OCI-M2 (cell line): ENCODE data around the gene WRAP53.

Source experiments
- DNase-seq: peaks from one replicate; lab custom pipeline; 2025; ENCODE audit not compliant: unreplicated experiment; lab: John Stamatoyannopoulos, UW

WRAP53 gene

GRCh38 chr17:7740481-7741001, 52.3 kb downstream of the WRAP53 start:
- no peak for DNase-seq

- no peak for DNase-seq
Measured at GRCh38 chr17:7742729-7743128, 54.5 kb downstream of the WRAP53 start.

DNA sequence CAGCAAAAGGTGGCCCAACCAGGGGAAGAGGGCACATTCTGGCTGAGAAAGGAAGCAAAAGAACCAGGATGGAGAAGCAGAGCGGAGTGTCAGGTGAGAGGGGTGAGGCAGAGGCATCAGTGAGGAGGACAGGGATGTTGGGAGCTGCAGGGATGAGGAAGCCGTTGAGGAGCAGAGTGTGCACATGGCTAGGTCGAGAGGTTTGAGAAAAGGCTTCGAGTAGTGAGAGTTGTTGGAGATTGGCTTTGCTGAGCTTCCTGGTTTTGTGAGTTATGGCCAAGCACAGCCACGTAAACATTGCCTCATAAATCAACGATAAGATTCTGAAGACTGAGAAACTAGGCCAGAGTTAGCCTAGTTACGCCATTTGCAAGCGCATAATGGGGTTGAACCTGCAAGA, 56.1 kb downstream of the WRAP53 start:
- no peak for DNase-seq

- no peak for DNase-seq
Measured at GRCh38 chr17:7745748-7746470, 57.6 kb downstream of the WRAP53 start.

- no peak for DNase-seq
Measured at GRCh38 chr17:7747635-7748071, 59.4 kb downstream of the WRAP53 start.

GRCh38 chr17:7748076-7748775, 59.9 kb downstream of the WRAP53 start:
- DNase-seq, result no peak

DNA sequence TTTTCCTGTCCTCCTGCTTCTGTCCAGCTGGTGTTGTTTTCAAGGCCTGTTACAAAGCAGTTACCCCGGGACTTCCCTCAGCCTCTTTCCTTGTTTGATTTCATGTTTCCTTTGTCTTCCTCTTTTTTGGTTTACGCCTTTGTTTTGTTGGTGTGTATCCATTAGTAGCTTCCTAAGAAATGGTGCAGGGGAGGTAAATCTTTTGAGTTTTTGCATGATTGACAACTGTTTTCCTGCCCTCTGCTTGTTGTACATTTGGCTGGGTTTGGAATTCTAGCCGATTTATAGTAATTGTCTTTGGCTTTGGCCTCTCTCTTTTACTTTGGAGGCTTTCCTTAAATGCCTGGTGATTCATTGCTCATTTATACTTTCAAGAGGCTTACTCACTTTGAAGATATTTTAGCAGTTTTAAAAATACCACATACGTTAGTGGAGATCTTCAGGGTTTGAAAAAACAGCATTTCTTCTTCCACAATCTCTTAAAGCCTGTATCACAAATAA, 62.1 kb downstream of the WRAP53 start:
- DNase-seq, result no peak
